BE2C (cell line): ENCODE measurements around the gene LDHAL6A.

ENCODE experiments used
- DNase-seq: peaks from one replicate; pipeline ENCODE4 v3.0.0-alpha.2; 2020
- H3K27me3 ChIP-seq: fragments of 250-450 bp; sonication (Bioruptor Pico); 2 replicates; pipeline ENCODE4 v1.5.1; 2020; ENCODE audit warnings: mild to moderate bottlenecking
- H3K36me3 ChIP-seq: fragments of 250-450 bp; sonication (Bioruptor Pico); 2 replicates; pipeline ENCODE4 v1.5.1; 2020; ENCODE audit warnings: mild to moderate bottlenecking
- H3K4me1 ChIP-seq: fragments of 250-450 bp; sonication (Bioruptor Pico); 2 replicates; pipeline ENCODE4 v1.5.1; 2020
- H3K4me3 ChIP-seq: 2 replicates; pipeline ENCODE4 v1.5.1; 2011; ENCODE audit warnings: low read depth, low read length
- H3K9me3 ChIP-seq: fragments of 250-450 bp; sonication (Bioruptor Pico); 2 replicates; pipeline ENCODE4 v1.5.1; 2020
- TF ChIP-seq, protein P1 (sequence below): IDR thresholded peaks from 2 replicates; pipeline ENCODE4 v1.5.1; 2012; ENCODE audit warnings: mild to moderate bottlenecking, low read depth, low read length

LDHAL6A gene

DNA sequence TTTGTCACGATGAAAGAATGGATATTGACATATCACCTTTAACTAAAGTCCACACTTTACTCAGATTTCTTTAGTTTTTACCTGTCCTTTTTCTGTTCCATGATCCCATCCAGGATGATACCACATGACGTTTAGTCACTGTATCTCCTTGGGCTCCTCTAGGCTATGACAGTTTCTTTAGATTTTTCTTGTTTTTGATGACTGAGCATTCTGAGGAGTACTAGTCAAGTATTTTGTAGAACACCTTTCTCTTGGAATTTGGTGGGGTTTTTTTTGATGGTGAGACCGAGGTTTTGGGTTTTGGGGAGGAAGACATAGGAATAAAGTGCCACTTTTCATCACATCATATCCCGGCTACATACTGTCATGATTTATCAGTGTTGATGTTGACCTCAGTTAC is 4.0 kb downstream of the LDHAL6A start:
- Histone ChIP-seq H3K36me3 (no peaks in the 10 kb centered on the region), H3K4me3 (no peak overlapping the region), H3K27me3 (no peaks in the 10 kb centered on the region), H3K9me3 (no peaks in the 10 kb centered on the region), H3K4me1 (no peaks in the 10 kb centered on the region)
- DNase-seq: no peak
- TF ChIP-seq, protein P1, sequence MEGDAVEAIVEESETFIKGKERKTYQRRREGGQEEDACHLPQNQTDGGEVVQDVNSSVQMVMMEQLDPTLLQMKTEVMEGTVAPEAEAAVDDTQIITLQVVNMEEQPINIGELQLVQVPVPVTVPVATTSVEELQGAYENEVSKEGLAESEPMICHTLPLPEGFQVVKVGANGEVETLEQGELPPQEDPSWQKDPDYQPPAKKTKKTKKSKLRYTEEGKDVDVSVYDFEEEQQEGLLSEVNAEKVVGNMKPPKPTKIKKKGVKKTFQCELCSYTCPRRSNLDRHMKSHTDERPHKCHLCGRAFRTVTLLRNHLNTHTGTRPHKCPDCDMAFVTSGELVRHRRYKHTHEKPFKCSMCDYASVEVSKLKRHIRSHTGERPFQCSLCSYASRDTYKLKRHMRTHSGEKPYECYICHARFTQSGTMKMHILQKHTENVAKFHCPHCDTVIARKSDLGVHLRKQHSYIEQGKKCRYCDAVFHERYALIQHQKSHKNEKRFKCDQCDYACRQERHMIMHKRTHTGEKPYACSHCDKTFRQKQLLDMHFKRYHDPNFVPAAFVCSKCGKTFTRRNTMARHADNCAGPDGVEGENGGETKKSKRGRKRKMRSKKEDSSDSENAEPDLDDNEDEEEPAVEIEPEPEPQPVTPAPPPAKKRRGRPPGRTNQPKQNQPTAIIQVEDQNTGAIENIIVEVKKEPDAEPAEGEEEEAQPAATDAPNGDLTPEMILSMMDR: no peak

GRCh38 chr11:18461909-18462308 is 6.3 kb downstream of the LDHAL6A start:
- Histone ChIP-seq H3K36me3 (no peaks in the 10 kb centered on the region), H3K4me1 (no peaks in the 10 kb centered on the region), H3K9me3 (no peaks in the 10 kb centered on the region), H3K4me3 (no peak overlapping the region), H3K27me3 (no peaks in the 10 kb centered on the region)
- TF ChIP-seq, protein P1: no peak
- no peak for DNase-seq

DNA sequence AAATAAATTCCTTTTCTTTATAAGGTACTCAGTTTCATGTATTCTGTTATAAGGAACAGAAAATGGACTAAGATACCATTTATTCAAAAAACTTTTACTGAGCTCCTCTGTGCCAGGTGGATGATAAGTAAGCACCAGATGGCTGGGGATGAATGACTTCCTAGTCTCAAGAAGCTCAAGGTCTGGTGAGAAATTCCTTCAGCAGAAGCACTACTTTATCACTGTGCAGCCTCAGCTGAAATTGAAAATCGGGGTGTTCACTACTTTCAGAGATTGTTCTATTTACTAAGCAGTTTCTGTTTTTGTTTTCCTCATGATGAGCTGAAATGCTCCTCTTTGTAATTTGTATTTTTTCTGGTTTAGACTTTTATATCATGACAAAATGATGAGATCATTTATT is 7.8 kb downstream of the LDHAL6A start:
- no peaks in the 10 kb centered on the region for H3K27me3 ChIP-seq
- H3K4me3 ChIP-seq: no peak overlapping the region
- no peaks in the 10 kb centered on the region for H3K36me3 ChIP-seq
- H3K9me3 ChIP-seq: no peaks in the 10 kb centered on the region
- TF ChIP-seq, protein P1: no peak
- H3K4me1 ChIP-seq: no peaks in the 10 kb centered on the region
- DNase-seq: no peak

DNA sequence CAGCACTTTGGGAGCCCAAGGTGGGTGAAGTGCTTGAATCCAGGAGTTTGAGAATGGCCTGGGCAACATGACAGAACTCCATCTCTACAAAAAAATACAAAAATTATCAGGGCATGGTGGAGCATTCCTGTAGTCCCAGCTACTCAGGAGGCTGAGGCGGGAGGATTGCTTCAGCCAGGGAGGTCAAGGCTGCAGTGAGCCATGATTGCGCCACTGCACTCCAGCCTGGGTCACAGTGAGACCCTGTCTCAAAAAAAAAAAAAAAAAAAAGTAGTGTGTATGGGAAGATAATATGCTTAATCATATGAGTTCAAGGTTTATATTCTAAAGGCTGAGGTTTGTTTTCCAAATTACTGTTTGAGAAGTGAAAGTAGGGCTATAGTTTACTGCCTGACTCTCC is 10.7 kb downstream of the LDHAL6A start:
- no peaks in the 10 kb centered on the region for H3K4me1 ChIP-seq
- no peak for DNase-seq
- no peaks in the 10 kb centered on the region for H3K36me3 ChIP-seq
- no peaks in the 10 kb centered on the region for H3K27me3 ChIP-seq
- H3K9me3 ChIP-seq: no peaks in the 10 kb centered on the region
- TF ChIP-seq, protein P1: no peak
- H3K4me3 ChIP-seq: no peak overlapping the region

DNA sequence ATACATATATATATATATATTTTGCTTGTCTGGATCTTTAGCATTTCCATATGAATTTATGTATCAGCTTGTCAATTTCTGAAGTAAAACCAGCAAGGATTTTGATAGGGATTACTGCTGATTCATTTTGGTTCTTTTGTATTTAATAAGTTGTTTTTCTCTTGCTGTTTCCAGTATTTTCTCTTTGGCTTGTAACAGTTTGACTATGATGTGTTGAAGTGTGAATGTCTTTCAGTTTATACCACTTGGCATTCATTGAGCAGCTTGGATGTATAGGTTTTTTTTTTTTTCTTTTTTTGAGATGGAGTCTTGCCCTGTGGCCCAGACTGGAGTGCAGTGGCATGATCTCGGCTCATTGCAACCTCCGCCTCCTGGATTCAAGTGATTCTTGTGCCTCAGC is 12.4 kb downstream of the LDHAL6A start:
- Histone ChIP-seq H3K27me3 (no peaks in the 10 kb centered on the region), H3K4me1 (no peaks in the 10 kb centered on the region), H3K4me3 (no peak overlapping the region), H3K36me3 (no peaks in the 10 kb centered on the region), H3K9me3 (no peaks in the 10 kb centered on the region)
- no peak for DNase-seq
- TF ChIP-seq, protein P1: no peak

GRCh38 chr11:18468961-18469360 is 13.3 kb downstream of the LDHAL6A start:
- H3K36me3 ChIP-seq: no peaks in the 10 kb centered on the region
- no peaks in the 10 kb centered on the region for H3K4me1 ChIP-seq
- TF ChIP-seq, protein P1: no peak
- no peak for DNase-seq
- H3K27me3 ChIP-seq: no peaks in the 10 kb centered on the region
- no peak overlapping the region for H3K4me3 ChIP-seq
- no peaks in the 10 kb centered on the region for H3K9me3 ChIP-seq
